H1 (cell line): ENCODE measurements around the gene CNKSR2. TPM values are rescaled to one million over a fixed set of nuclear protein-coding genes. Genes with fewer than 3 reads are reported as not detected.

Experiments
- CTCF ChIA-PET: fragments of 300-600 bp; sonication (Branson Sonifier 250); formaldehyde crosslinking; loops from one replicate; lab custom pipeline; 2021; ENCODE audit not compliant: partially characterized antibody; lab: Charles Lee
- POLR2A ChIA-PET: fragments of 300-600 bp; sonication (Branson Sonifier 250); formaldehyde crosslinking; loops from one replicate; lab custom pipeline; 2021; ENCODE audit warnings: inconsistent platforms; ENCODE audit not compliant: partially characterized antibody; lab: Charles Lee
- DNase-seq, 2 experiments: peaks; one replicate each; pipeline versions ENCODE4 v3.0.0 to v3.0.0-alpha.2; 2010 to 2022; ENCODE audit warnings: low spot score in 2 of 2, low read depth in 1 of 2, mixed read lengths in 1 of 2
- FAIRE-seq: peaks from 2 replicates; lab custom pipeline; 2011; peaks lifted over from hg19 to GRCh38; lab: Jason Lieb, UNC
- H2AFZ ChIP-seq: 2 replicates; pipeline ENCODE4 v1.8.1; 2012; ENCODE audit warnings: low read length, inconsistent platforms
- H2AK5ac ChIP-seq: 2 replicates; pipeline ENCODE4 v1.6.1; 2013; ENCODE audit warnings: low read depth, low read length
- H2BK120ac ChIP-seq: replicated peaks from 2 replicates; pipeline ENCODE3; 2013; ENCODE audit warnings: low read depth, low read length, inconsistent platforms
- H2BK12ac ChIP-seq: 2 replicates; pipeline ENCODE4 v1.6.1; 2013; ENCODE audit warnings: low read depth, low read length
- H2BK15ac ChIP-seq: 2 replicates; pipeline ENCODE4 v1.6.1; 2013; ENCODE audit warnings: low read length
- H2BK20ac ChIP-seq: 2 replicates; pipeline ENCODE4 v1.6.1; 2013; ENCODE audit warnings: low read length
- H2BK5ac ChIP-seq: 2 replicates; pipeline ENCODE4 v1.6.1; 2013; ENCODE audit warnings: low read depth, low read length
- H3K14ac ChIP-seq: 2 replicates; pipeline ENCODE4 v1.6.1; 2013; ENCODE audit warnings: inconsistent platforms; ENCODE audit not compliant: insufficient read length
- H3K18ac ChIP-seq: 2 replicates; pipeline ENCODE4 v1.6.1; 2013; ENCODE audit warnings: low read length; ENCODE audit errors: extremely low read depth
- H3K23ac ChIP-seq: 2 replicates; pipeline ENCODE4 v1.6.1; 2013; ENCODE audit warnings: inconsistent platforms; ENCODE audit not compliant: insufficient read length
- H3K23me2 ChIP-seq: 2 replicates; pipeline ENCODE4 v1.6.1; 2013; ENCODE audit warnings: low read depth, low read length
- H3K27ac ChIP-seq: 2 replicates; pipeline ENCODE4 v1.6.1; 2011; ENCODE audit warnings: low read depth, low read length, inconsistent platforms
- H3K27me3 ChIP-seq, 4 experiments: replicated peaks in 1 of 4; 1 replicate in 1 of 4; 2 replicates in 3 of 4; pipeline versions ENCODE4 v1.6.1 to v1.8.1; 2011 to 2013; ENCODE audit warnings: low read length in 3 of 4, mild to moderate bottlenecking in 3 of 4, inconsistent platforms in 2 of 4, mixed read lengths in 2 of 4, moderate library complexity in 1 of 4; ENCODE audit not compliant: control insufficient read depth in 3 of 4, insufficient read depth in 3 of 4; ENCODE audit errors: extremely low read depth in 1 of 4
- H3K36me3 ChIP-seq, 4 experiments: 2 replicates each; pipeline versions ENCODE4 v1.6.1 to v1.8.1; 2011 to 2013; ENCODE audit warnings: mild to moderate bottlenecking in 4 of 4, low read length in 3 of 4, moderate library complexity in 2 of 4, control low read depth in 1 of 4, inconsistent platforms in 1 of 4; ENCODE audit not compliant: insufficient read depth in 4 of 4, control insufficient read depth in 2 of 4
- H3K4ac ChIP-seq: replicated peaks from 2 replicates; pipeline ENCODE3; 2013; ENCODE audit warnings: low read length, low read depth, mixed read lengths, inconsistent platforms; ENCODE audit not compliant: insufficient read length
- H3K4me1 ChIP-seq, 4 experiments: replicated peaks in 1 of 4; 1 replicate in 1 of 4; 2 replicates in 3 of 4; pipeline versions ENCODE4 v1.6.1 to v1.8.1; 2011 to 2013; ENCODE audit warnings: low read length in 3 of 4, inconsistent platforms in 2 of 4, mixed read lengths in 1 of 4; ENCODE audit not compliant: insufficient read depth in 4 of 4, control insufficient read depth in 3 of 4
- H3K4me2 ChIP-seq, 2 experiments: 2 replicates each; pipeline versions ENCODE4 v1.6.1 to v1.8.1; 2011 to 2013; ENCODE audit warnings: low read depth in 2 of 2, low read length in 2 of 2, control low read depth in 1 of 2, inconsistent platforms in 1 of 2, mild to moderate bottlenecking in 1 of 2; ENCODE audit not compliant: insufficient read depth in 1 of 2
- H3K4me3 ChIP-seq, 4 experiments: fragments of 200-600, 300-600 bp in 1 of 4; sonication (generic), shearing (Covaris generic), sonication (Bioruptor Twin) in 1 of 4; 2 replicates each; pipeline versions ENCODE4 v1.5.1 to v1.8.1; 2011 to 2016; ENCODE audit warnings: low read length in 4 of 4, low read depth in 3 of 4, control low read depth in 2 of 4, inconsistent platforms in 2 of 4, mild to moderate bottlenecking in 2 of 4, mixed read lengths in 1 of 4, moderate library complexity in 1 of 4; ENCODE audit not compliant: insufficient read depth in 2 of 4; ENCODE audit errors: extremely low read depth in 1 of 4
- H3K56ac ChIP-seq: replicated peaks from 2 replicates; pipeline ENCODE3; 2013; ENCODE audit warnings: low read depth, mild to moderate bottlenecking, mixed read lengths, low read length, inconsistent platforms; ENCODE audit not compliant: insufficient read length
- H3K79me1 ChIP-seq: 2 replicates; pipeline ENCODE4 v1.6.1; 2013; ENCODE audit warnings: low read depth, low read length, control low read depth
- H3K79me2 ChIP-seq, 2 experiments: 2 replicates each; pipeline versions ENCODE4 v1.6.1 to v1.8.1; 2012 to 2013; ENCODE audit warnings: low read length in 2 of 2, mild to moderate bottlenecking in 2 of 2, inconsistent platforms in 1 of 2; ENCODE audit not compliant: insufficient read depth in 2 of 2, control insufficient read depth in 1 of 2
- H3K9ac ChIP-seq, 4 experiments: replicated peaks in 1 of 4; 1 replicate in 1 of 4; 2 replicates in 3 of 4; pipeline versions ENCODE4 v1.6.1 to v1.8.1; 2011 to 2013; ENCODE audit warnings: low read depth in 3 of 4, low read length in 3 of 4, control low read depth in 2 of 4, mild to moderate bottlenecking in 2 of 4, moderate library complexity in 2 of 4, inconsistent platforms in 1 of 4; ENCODE audit errors: extremely low read depth in 1 of 4
- H3K9me3 ChIP-seq, 2 experiments: 2 replicates each; pipeline versions ENCODE4 v1.6.1 to v1.8.1; 2012 to 2013; ENCODE audit warnings: mild to moderate bottlenecking in 2 of 2, moderate library complexity in 2 of 2, control low read depth in 1 of 2, inconsistent platforms in 1 of 2, low read depth in 1 of 2, low read length in 1 of 2, mixed read lengths in 1 of 2; ENCODE audit not compliant: insufficient read depth in 2 of 2
- H4K20me1 ChIP-seq, 2 experiments: replicated peaks in 1 of 2; 2 replicates each; pipeline versions ENCODE3 to v1.8.1; 2011 to 2013; ENCODE audit warnings: inconsistent platforms in 2 of 2, low read length in 2 of 2, mild to moderate bottlenecking in 1 of 2; ENCODE audit not compliant: insufficient read depth in 2 of 2, control insufficient read depth in 1 of 2
- H4K5ac ChIP-seq: 2 replicates; pipeline ENCODE4 v1.6.1; 2013; ENCODE audit warnings: low read length, low read depth, mixed read lengths, inconsistent platforms; ENCODE audit not compliant: insufficient read length
- H4K8ac ChIP-seq: 2 replicates; pipeline ENCODE4 v1.8.0; 2013; ENCODE audit warnings: mild to moderate bottlenecking, moderate library complexity, low read length, inconsistent platforms; ENCODE audit not compliant: insufficient read depth; ENCODE audit errors: extremely low read depth
- H4K91ac ChIP-seq: replicated peaks from 2 replicates; pipeline ENCODE3; 2013; ENCODE audit warnings: low read length, mixed read lengths, inconsistent platforms; ENCODE audit not compliant: insufficient read length
- CBX5 ChIP-seq: fragments of 300-800, 300-1000 bp; sonication (generic); IDR thresholded peaks from 2 replicates; pipeline ENCODE4 v1.7.1; 2016; ENCODE audit warnings: antibody characterized with exemption, low read length, low read depth
- GABPA ChIP-seq: IDR thresholded peaks from 2 replicates; pipeline ENCODE4 v1.6.1; 2011; ENCODE audit warnings: mild to moderate bottlenecking, low read length, moderate library complexity, borderline replicate concordance; ENCODE audit not compliant: insufficient read depth
- JUN ChIP-seq: IDR thresholded peaks from 2 replicates; pipeline ENCODE4 v1.6.1; 2011; ENCODE audit warnings: low read depth, mild to moderate bottlenecking, improper control_type of control experiment, low read length
- WGBS, 2 experiments: shearing (Covaris generic) in 1 of 2; methylation state at CpG; one replicate each; pipeline versions ENCODE4 v1.1.6 to v1.1.7; 2013 to 2015; ENCODE audit warnings: low lambda C conversion rate in 2 of 2, mixed read lengths in 2 of 2, inconsistent platforms in 1 of 2, low coverage in 1 of 2, missing lambda C conversion rate in 1 of 2; ENCODE audit not compliant: insufficient replicate concordance in 2 of 2, insufficient coverage in 1 of 2, insufficient read length in 1 of 2; ENCODE audit errors: extremely low coverage in 1 of 2, missing lambda C conversion rate in 1 of 2; 5-methylcytosine and 5-hydroxymethylcytosine counted together
- polyA plus RNA-seq, 7 experiments: library from polyadenylated mRNA; depleted of rRNA in 3 of 7; stranded (reverse) in 5 of 7; unstranded in 2 of 7; fragments of >200 nt in 5 of 7; fragments of 200-250 nt in 2 of 7; gene quantifications; 1 replicate in 5 of 7; 2 replicates in 1 of 7; 4 replicates in 1 of 7; pipeline versions ENCODE4 v1.2.1 to v1.2.3, GENCODE V29; 2011 to 2013; ENCODE audit warnings: missing spikeins in 2 of 7, mixed read lengths in 2 of 7
- total RNA-seq: library from RNA; stranded (reverse); fragmentation: NEBNext Ultra II Directional; extraction: Animal tissue kit (Norgen Biotek cat#: 25700); gene quantifications from 2 replicates; pipeline ENCODE4 v1.2.1, GENCODE V29; 2021

CNKSR2 gene
- total and polyA plus RNA-seq, 2 of the 8 experiments (the other 6 are each of a cell fraction or from before 2014, with no cell fraction given): 5.5 to 16.3 TPM

DNA sequence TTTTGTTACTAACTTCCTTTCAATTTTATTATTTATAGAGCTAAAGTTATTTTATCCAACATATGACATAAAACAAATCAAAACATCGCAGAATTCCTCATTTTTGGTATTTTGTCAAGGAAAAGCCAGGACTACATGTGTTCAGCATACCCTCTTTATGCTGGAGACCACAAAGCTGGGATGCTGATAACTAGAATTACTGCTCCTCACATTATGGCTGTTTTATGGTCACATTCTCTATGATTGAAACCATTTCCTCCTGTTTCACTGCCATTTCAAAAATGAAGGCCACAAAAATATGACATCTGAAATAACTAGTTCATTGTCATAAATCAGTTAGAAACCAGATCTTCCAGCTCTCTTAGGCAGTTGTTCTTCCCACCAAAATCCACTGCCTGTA lies 242.2 kb downstream of the CNKSR2 start:
- H3K14ac ChIP-seq: no peak overlapping the region
- 0 out of 8 replicates have a peak, but pooled peaks cover 0 to 3% (median 0%) of the 10 kb centered on the region in 4 experiments for H3K36me3 ChIP-seq
- no peak overlapping the region for H3K23ac ChIP-seq
- ChIA-PET CTCF (no interaction called here), POLR2A (no interaction called here)
- no peaks in the 10 kb centered on the region for H3K4me1 ChIP-seq
- H2BK12ac ChIP-seq: no peak overlapping the region
- H4K20me1 ChIP-seq: no peaks in the 10 kb centered on the region
- FAIRE-seq (no peak), DNase-seq (no peak)
- H3K9ac ChIP-seq: no peak overlapping the region
- no peak overlapping the region for H3K4me2 ChIP-seq
- H3K79me2 ChIP-seq: no peaks in the 10 kb centered on the region
- no peak overlapping the region for H2AK5ac ChIP-seq
- 82% methylated on average over 1 of the region's 1 CpG; no CpG with 5 or more reads in 1 of the 2 experiments for WGBS, 2 experiments
- no peak overlapping the region for H4K5ac ChIP-seq
- no peak overlapping the region for H4K91ac ChIP-seq
- H2BK5ac ChIP-seq: no peak overlapping the region
- no peak overlapping the region for H4K8ac ChIP-seq
- H3K23me2 ChIP-seq: no peaks in the 10 kb centered on the region
- H3K4ac ChIP-seq: no peak overlapping the region
- H3K79me1 ChIP-seq: no peaks in the 10 kb centered on the region
- no peak overlapping the region for H3K27ac ChIP-seq
- H3K4me3 ChIP-seq: no peak overlapping the region
- no peaks in the 10 kb centered on the region for H3K9me3 ChIP-seq
- H2BK15ac ChIP-seq: no peak overlapping the region
- TF ChIP-seq CBX5: no peak
- TF ChIP-seq JUN: no peak
- TF ChIP-seq GABPA: no peak
- H3K56ac ChIP-seq: no peak overlapping the region
- no peak overlapping the region for H2AFZ ChIP-seq
- no peak overlapping the region for H2BK120ac ChIP-seq
- no peak overlapping the region for H3K18ac ChIP-seq
- H3K27me3 ChIP-seq: no peaks in the 10 kb centered on the region
- no peak overlapping the region for H2BK20ac ChIP-seq
